HG03378 (cell line): ENCODE data around the gene LCN6.

Experiments used
- ATAC-seq: cut with Tn5 transposase; IDR thresholded peaks from one replicate; pipeline ENCODE4 v1.9.1; 2021; ENCODE audit warnings: mild to moderate bottlenecking, moderate library complexity; ENCODE audit not compliant: unreplicated experiment

The LCN6 gene

DNA sequence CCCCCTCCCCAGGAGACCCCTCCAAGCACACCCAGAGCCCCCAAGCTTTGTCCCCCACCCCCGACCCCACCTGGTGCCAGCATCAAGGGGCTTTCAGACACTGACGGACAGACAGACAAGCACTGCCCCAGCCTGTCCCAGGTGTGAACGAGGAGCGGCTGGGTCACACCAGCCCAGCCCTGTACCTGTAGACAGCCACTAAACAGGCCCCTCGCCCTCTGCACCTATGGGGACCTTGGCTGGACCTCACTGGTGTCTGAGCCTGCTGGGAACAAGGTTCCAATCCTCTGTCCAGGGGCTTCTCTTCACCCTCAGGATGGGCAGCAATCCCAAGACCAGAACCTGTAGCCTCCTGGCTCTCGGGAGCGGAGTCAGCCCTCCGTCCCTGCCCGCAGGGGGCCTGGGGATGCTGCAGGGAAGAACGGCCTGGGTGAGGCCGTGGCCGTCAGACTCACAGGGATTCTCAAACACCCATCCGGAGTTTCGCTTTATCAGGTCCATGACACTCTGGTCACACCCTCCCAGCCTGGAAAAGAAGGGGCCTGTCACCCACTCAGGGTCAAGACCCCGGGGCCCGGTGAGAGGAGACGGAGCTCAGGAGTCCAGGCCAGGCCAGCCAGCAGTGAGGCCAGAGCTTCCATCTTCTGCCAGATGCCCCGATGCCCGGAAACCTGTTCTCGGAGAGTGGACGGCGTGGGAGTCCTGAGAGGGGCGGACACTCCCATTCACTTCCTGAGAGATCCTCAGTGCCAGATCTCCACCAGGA is 2.8 kb downstream of the LCN6 start:
- no peak for ATAC-seq

DNA sequence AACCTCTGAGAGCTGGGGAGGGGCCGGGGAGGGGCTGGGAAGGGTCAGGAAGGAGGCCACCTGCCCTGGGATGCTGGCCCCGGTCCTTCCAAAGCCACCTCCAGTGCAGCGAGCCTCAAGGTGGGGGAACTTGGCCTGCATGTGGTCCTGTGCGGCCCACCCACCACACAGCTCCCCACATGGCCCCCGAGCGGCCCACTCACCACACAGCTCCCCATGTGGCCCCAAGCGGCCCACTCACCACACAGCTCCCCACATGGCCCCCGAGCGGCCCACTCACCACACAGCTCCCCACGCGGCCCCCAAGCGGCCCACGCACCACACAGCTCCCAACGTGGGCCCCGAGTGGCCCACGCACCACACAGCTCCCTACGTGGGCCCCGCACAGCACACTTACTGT is 3.6 kb downstream of the LCN6 start:
- ATAC-seq, result no peak

DNA sequence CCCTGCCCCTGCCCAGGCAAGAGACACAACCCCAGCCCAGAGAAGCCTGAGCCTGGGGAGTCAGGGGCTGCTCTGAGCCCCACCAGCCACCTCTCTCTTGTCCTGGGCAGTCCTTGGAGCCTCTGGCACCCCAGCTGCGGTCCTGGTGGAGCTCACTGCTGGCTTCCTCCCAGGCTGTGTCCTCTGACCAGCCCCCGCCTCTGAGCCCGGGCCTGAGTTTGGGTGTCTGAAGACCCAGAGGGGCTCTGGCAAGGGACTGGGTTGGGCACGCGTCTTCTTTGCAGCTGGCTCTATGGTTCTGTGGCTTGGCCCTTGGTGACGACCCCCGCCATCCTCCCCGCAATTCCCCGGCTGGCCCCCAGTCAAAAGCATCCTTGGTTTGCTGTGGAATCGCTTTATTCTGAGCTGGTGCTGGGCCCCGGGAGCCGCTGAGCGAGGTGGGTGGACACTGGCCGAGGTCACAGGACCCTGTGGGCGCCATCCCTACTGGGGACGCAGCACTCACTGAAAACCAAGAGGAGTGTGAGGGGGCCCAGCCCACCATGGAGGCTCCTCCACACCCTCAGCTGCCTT is 4.6 kb downstream of the LCN6 start:
- no peak for ATAC-seq

DNA sequence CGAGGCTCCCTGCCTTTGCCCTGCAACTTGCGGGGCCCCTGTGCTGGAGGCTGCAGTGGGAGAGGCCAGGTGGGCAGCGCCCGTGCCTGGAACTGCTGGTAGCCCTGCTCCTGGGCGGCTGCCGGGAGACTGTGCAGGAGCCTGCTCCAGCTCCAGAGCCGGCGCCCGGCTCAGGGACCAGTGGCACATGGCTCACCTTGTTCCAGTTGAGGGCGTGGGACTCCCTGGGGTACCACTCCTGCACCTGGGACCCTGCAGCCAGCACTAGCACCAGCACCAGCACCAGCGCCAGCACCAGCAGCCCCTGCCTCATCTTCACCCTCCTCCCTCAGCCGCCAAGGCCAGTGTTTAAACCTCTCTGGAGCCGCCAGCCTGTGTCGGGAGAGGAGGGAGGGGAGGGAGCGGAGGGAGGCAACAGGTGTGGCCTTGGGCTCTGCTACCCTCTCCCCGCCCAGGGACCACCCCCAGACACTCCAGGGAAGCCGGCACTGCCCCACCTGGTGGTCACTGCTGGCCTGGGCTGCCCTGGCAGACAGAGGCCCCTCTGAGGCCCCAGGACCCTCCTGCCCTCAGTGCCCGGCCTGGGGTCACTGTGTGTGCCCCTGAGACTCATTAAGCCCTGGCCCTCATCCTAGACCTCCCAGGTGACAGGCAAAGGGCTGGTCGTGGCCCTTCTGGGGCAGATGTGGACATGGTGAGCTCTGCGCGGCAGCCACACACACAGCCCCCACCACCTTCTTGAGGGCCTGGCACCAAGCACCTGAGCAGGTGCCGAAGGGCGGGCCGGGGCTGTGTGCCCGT is 5.5 kb downstream of the LCN6 start, which contains the start of gene LCN10:
Gene LCN10 (minus strand): TSS at position 350 of the 801 bp plus-strand sequence. CDS start 37 bp downstream, at position 313.
- no peak for ATAC-seq

DNA sequence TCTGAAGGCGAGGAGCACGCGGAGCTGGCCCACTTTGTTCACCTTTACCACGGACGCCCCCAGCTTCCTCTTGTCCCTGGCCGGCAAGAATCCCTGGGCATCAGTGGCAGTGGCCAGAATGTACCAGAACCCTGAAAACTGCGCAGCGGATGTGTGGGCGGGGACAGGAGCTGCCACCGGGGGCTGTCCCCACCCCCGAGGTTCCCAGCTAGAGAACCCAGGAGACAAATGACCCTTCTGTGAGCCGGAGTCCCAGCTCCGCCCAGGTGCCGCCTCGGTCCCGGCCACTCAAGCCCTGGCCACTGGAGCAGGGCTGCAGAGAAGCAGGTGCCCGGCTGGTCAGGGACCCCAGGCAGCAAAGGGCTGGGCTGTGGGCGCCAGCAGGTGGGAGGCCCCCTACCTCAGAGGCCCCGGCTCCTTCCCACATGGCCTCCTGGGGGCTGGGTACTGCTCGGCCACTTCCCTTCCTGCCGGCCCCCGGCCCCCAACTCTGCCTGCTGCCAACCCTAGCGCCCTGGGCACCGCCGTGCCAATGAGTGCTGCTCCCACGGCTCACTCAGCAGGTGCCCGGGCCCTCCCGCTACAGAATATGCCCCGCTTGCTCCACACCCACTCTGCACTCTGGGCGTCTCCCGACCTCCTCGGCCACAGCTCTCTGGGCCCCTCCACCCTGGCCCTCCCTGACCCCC is 6.3 kb downstream of the LCN6 start:
- ATAC-seq, result no peak

DNA sequence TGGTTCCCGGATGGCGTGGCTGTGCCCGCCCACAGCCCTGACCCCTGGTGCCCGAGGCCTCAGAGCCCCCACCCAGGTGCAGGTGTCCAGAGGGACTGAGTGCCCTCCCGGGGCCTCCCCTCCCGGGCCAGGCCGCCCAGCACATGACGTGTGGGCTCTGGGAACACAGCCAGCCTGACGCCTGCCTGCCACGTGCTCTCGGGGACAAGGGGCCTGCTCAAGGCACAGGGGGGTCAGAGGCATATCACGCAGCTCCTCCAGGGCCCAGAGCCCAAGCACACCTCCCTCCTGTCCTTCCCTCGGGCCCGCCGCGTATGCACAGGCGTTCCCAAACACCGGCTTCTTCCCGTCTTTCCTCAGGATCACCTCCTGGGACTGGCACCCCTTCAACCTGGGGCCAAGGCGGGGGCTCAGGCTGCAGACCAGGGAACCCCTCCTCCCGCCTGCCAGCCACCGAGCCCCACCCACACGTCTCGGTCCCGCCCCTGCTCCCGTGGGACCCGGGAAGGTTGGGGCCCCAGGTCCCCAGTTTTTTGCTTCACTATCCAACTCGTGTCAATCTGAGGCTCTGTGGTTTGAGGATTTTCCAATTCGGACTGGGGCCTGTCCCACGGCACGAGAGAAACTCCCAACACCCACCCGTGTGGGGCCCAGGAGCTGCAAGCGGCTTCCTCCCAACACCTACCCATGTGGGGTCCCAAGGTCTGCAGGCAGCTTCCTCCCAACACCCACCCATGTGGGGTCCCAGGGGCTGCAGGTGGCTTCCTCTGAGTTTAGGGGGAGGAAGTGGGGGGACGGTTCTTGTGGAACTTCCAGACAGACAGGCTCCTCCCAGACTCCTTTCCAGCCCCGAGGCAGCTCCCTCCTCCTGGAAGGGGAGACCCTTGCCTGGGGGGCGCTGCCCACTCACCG is 7.1 kb downstream of the LCN6 start:
- no peak for ATAC-seq

DNA sequence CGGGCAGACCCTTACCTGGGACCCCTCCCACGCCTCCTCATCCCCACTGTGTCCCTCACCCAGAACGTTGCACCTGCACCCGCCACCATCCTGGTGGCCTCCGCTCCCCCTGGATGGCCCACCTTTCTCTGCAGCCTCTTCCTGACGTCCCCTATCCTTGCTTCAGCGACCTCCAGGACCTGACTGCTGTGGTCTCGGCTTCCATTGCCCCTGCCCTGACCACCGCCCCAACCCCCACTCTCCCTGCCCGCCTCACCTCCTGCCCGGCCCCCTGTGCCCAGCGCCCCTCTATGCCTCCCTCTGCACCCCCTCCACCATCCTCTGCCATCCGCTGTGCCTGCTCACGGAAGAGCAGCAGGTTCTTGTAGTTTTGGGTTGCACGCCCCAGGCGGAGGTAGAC is 7.8 kb downstream of the LCN6 start:
- no peak for ATAC-seq

DNA sequence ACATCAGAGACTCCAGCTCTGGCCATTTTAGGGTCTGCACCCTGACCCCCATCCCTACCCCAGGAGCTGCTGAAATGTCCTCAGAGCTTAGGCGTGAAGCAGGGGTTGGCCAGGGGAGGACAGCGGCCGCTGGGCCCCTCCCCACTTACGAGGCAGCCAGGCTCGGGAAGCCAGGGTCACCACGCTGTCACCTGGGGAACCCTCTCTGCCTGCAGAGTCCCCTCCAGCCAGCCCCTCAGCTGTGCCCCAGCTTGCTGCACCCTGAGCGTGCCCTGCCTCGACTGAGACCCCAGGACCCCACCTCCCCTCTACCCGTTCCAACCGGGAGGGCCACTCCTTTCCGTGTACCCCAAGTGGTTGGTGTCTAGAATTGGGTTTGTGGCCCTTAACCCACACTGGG is 8.3 kb downstream of the LCN6 start:
- ATAC-seq, result no peak

DNA sequence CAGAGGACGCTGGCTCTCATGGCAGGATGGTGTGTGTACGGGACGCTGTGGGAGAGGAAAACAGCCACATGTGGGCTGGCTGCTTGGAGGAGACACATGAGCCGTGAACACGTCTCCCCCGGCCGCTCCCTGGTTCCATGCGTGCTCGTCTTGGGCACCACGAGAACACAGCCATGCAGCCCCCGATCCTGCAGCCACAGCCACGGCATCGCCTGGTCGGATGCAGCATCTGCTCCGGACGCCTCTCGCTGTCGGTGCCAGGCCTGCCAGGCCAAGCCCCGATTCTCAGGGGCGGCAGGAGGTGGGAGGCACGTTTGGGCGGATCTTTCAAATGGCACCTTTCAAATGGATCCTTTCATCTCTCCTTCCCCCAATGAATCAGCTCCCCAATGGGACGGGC is 8.8 kb downstream of the LCN6 start:
- ATAC-seq, result no peak

DNA sequence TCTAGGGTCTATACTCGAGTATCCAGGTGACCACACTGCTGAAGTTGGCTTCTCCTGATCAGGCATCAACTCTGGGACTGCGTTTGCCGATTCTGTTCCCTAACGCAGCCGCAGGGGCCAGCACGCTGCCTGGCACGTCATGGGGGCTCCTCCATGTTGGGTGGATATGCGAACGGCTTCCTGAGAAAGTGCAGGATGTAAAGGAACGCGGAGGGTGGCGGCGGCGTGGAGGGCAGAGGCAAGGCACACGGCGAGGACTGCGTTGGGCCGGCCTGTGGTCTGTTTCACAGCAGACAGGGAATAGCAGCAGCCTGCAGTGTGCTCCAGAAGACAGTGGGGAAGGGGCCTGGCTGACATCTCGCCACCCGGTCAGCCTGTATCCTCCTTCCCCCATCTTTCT is 9.4 kb downstream of the LCN6 start:
- ATAC-seq, result no peak

DNA sequence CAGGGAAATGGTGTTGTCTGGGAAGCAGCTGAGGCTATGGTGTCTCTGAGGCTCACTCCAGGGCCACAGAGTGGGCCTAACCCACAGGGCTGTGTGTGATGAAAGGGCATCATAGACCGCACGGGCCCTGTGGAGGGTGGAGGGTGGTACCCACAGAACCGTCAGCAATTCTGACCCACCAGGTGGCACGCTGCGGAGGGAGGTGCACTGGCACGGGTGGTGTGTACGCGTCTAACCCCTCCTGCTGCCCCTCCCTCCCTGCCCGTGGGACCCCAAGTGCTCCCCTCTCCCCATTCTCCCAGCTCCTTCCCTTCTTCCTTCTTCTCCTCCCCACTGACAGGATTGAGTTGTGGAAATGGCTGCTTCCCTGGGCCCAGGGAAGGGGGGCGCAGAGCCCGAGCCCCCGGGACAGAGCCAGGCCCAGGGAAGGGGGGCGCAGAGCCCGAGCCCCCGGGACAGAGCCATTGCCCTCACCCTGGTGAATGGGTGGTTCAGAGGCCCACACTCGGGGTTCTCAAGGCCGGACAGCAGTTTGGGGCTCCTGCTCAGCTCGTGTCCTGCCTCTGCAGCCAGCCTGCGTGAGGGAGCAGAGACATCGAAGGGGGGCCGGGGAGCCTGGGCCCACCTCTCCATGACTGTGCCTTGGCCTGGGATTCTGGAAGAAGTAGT is 12.4 kb downstream of the LCN6 start:
- ATAC-seq, result no peak

DNA sequence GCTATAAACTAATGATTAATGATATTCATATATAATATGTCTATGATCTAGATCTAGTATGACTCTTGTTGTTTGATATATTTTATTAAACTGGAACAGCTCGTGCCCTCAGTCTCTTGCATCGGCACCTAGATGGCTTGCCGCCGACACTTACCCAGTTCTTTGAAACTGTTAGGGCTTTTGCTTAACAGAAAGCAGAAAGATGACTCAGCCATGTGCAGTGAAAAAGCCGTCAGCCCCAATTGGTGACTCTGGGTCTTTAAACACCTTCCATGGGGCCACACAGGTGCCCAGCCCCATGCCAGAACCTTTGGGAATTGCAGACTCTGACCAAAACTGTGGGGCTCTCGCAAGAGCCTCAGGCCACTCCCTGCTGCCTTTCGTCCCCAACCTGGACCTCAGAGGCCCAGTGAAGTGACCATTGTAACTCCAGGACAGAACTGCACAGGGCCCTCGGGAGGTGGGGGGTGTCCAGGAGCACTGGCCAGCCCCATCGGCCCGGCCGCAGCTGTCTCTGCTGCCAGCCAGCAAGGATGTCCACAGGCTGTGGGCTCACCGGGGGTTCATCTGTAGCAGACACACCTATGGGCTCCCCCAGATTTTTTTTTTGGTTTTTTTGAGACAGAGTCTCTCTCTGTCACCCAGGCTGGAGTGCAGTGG is 13.4 kb downstream of the LCN6 start:
- ATAC-seq, result no peak

DNA sequence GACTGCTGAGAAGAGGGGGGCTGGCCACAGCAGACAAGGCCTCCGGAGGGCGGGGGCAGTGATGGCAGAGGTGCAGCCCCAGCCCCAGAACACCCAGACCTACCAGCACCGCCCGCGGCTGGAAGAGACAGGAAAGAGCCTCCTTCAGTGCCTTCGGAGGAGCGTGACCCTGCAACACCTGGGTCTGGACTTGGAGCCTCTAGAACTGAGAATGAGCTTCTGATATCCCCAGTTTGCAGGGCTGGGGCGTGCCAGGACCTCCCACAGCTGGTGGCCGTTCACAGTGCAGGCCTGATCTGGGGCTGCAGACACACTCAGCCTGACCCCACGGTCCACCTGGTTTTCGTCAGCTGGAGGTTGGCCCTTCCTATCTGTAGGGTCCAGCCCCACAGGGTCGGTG is 14.7 kb downstream of the LCN6 start:
- ATAC-seq, result no peak

DNA sequence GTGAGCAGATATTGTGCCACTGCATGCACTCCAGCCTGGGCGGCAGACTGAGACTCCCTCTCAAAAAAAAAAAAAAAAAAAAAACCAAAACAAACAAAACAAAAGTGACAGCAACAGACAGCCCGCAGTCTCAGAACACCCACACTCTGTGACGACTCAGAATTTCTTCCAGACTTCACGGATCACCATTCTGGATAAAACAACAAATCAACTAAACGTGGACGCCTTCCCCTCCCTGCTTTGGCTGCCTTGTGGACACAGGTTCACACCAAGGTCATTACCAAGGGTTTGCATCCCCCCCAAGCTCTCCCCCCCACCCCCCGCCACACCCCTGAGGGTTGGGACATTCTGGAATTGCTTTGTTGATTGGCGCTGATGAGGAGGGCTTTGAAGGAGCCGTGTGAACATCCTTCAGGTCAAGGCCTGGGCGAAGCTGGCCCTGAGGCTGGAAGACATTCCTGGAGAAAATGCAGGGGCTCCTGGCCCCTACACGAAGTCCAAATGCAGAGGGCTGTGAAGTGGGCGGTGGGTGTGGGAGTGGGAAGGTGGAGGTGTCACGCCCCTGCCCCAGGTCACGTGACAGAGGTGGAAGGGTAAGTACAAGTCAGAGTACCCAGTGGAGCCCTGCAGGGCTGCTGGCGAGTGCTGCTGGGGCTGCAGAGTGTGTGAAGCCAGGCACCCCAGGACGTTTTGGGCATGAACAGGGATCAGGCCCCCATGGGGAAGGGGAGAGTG is 15.7 kb downstream of the LCN6 start:
- ATAC-seq, result no peak

DNA sequence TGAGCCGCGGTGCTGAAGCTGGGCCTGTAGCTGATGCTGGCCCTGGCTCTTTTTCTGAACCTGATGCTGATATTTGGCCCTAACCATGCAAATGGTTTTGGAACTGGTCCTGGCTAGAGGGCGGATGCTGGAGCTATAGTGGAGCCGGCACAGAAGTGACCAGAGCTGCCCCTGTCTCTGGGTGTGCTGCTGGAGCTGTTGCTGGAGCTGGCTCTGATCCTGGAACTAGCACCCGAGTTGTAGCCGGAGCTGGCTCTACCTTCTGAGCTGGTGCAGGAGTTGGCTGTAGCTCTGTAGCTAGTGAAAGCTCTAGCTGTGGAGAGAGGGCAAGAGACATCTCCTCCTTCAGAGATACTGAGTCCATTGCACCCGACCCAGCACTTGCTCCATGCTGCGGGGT is 18.4 kb downstream of the LCN6 start:
- no peak for ATAC-seq

DNA sequence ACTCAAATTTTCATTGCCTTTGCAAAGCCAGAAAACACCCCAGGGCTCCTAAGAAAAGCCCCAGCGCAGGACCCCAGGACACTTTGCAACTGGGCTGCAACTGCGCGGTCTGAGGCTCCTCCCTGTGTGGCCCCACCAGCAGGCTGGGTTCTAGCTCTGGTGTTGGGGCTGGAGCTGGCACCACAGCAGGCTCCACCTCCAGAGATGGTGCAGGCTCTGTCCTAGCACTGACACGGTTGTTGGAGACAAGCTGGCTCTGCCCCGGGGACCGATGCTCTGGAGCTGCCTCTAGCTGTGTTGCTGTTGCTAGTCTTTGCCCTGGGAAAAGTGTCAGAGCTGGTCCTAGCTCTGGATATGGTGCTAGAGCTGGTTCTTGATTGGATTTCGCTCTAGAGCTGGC is 19.2 kb downstream of the LCN6 start:
- ATAC-seq, result no peak

DNA sequence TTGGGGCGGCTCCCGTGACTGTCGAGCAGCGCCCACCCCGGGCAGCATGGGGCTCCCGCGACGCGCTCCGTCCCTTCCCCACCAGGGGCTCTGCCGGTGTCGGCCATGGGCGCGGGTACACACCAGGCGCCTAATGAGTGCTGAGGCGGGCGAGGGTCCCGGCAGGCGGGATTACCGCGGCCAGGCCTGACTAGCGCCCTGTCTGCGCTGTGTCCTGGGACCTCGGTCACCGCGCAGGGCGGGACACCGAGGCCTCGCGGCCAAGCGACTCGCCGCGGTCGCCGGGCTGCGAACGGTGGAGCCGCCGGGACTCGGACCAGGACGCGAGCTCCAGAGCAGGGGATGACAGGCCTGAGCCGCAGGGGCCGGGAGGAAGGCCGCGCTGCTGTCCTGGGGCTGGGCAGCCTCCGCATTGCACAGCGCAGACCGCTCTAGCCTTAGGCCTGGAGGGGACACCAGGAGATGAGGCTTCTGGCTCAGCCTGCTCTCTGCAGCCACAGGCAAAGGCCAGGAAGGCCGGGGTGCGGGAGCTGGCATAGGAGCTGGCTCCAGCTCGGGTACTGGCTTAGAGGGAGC is 19.7 kb downstream of the LCN6 start:
- no peak for ATAC-seq

DNA sequence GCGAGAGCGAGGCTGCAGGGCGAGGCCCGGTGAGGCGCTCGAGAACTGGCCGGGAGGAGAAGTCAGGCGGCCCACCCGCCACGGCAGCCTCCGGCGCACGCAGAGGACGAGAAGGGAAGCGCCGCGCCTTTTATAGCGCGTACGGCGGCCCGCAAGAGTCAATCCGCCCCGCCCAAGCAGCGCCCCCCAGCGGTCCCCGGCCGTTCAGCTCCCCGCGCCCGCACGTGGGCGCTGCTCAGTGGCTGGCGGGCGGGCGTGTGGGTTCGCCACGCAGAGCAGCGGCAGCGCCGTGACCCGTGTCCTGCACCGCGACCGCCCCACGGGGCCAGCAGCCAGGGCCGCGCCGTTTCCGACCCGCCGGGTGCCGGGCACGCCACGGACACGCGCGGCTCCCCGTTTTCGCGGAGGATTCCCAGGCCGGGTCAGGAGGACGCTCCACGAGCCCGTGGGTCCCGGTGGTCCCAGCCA is 20.2 kb downstream of the LCN6 start:
- ATAC-seq, result peak; percentile 41
